ENCODE measurements around the gene AKT3.

DNA sequence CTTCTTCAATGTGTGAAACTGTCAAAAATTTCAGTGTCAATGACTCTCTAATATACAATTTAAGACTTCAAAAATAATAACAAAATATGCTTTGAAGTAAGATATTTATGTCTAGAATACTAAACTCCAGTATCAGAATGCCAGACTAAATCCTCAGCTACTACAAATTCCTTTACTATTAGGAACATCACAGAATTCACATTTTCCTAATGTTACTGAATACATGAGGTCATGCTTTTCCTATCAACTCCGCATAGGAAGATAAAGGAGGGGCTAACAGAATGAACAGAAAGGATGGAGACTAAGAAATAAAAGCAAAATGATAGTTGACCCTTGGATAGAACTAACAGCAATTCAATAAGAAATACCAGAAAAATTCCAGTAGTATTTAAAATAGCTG lies 301.5 kb downstream of the AKT3 start:
- TF ChIP-seq, protein P1, sequence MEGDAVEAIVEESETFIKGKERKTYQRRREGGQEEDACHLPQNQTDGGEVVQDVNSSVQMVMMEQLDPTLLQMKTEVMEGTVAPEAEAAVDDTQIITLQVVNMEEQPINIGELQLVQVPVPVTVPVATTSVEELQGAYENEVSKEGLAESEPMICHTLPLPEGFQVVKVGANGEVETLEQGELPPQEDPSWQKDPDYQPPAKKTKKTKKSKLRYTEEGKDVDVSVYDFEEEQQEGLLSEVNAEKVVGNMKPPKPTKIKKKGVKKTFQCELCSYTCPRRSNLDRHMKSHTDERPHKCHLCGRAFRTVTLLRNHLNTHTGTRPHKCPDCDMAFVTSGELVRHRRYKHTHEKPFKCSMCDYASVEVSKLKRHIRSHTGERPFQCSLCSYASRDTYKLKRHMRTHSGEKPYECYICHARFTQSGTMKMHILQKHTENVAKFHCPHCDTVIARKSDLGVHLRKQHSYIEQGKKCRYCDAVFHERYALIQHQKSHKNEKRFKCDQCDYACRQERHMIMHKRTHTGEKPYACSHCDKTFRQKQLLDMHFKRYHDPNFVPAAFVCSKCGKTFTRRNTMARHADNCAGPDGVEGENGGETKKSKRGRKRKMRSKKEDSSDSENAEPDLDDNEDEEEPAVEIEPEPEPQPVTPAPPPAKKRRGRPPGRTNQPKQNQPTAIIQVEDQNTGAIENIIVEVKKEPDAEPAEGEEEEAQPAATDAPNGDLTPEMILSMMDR (conservative IDR thresholded peaks at IDR 0.05; ENCODE audit: low read depth, low read length), result no peak
- TF ChIP-seq EZH2 (IDR thresholded peaks at IDR 0.05; ENCODE audit: low read length, unreplicated experiment), result no peak
